Measurements from ENCODE around the gene SPRN.
"Not testable (repeated sequence)": the region's sequence is repeated elsewhere in the genome, so short reads cannot be mapped to it uniquely, and the experiment has no call there.

Gene SPRN

GRCh38 chr10:133429571-133429970 lies 5.1 kb upstream of the SPRN start:
- H3K9me3 Mint-ChIP-seq, H3K4me3 Mint-ChIP-seq, H3K36me3 Mint-ChIP-seq, H3K4me1 Mint-ChIP-seq, H3K27me3 Mint-ChIP-seq, H3K27ac Mint-ChIP-seq: not testable (repeated sequence)

DNA sequence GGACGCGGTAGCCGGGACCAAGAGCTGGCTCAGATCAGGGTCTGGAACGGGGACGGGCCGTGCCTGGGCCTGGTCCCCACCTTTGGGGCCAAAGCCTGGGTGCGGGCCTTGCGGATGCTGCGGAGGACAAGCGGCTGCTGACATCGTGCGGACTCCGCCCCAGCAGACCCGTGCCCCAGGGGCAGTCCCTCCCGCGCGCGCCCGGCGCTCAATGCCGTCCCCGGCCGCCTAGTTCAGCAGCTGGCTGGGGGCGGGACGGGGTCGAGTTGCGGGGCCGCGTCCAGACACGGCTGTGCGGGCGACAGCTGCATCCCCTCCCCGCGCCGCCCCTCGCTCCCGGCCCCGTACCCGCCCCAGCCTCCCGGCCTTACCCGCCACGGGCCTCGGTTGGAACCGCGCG lies 323 bp downstream of the SPRN start:
- not testable (repeated sequence) for H3K27me3 Mint-ChIP-seq, H3K9me3 Mint-ChIP-seq, H3K4me3 Mint-ChIP-seq, H3K36me3 Mint-ChIP-seq, H3K27ac Mint-ChIP-seq, H3K4me1 Mint-ChIP-seq

GRCh38 chr10:133422807-133423771 lies 1.3 kb downstream of the SPRN start:
- H3K4me1 Mint-ChIP-seq, result no peaks in the 10 kb centered on the region
- peak overlapping the region; percentile 23 for H3K27ac Mint-ChIP-seq
- H3K4me3 Mint-ChIP-seq, result peak overlapping the region; percentile 36
- H3K9me3 Mint-ChIP-seq, result no peaks in the 10 kb centered on the region
- no peaks in the 10 kb centered on the region for H3K27me3 Mint-ChIP-seq
- H3K36me3 Mint-ChIP-seq, result peaks cover 2% of the 10 kb centered on the region

- Mint-ChIP-seq H3K36me3 (peaks cover 2% of the 10 kb centered on the region), H3K4me3 (no peak overlapping the region), H3K4me1 (no peaks in the 10 kb centered on the region), H3K27ac (peak overlapping the region; percentile 23), H3K27me3 (no peaks in the 10 kb centered on the region), H3K9me3 (no peaks in the 10 kb centered on the region)
Measured at GRCh38 chr10:133422223-133422806, 2.1 kb downstream of the SPRN start.

DNA sequence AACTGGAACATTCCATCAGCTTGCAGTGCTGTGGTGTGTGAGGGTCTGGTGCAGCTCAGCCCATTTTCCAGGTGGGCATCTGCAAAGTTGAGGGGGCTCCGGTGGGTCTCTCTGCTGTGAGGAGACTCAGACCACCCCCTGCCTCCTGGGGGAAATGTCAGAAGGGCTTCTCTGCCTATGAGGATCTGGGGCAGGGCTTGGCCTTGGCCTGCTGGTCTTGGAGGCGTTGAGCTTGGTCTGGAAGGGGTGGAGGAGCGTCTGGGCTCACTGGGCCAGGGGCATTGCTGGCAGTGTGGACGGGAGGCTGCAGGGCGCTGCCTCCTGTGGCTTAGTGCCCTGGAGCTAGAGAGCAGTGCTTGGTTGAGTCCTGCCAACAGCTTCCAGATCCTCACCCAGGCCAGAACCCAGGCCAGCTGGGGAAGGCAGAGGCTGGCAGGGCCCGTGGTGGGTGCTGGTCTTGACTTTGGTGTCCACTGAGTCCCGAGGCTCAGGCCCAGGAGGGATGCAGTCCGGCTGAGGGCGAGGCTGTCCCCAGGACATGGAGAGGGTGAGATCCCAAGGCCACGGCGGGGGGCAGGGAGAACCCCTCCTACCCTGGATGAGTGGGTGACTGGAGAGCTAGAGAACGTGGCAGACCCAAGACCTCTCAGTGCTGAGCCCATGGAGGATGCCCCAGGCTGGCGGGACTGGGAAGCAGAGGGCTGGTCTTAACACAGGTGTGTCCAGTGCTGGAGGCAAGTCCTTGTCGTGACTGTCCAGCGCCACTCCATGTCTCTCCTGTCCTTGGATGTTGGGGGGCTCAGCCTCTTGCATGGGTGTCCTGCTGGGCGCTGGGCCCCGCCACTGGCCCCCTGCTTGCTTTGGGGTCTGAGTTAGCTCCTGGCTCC lies 2.8 kb downstream of the SPRN start:
- peaks cover 2% of the 10 kb centered on the region for H3K36me3 Mint-ChIP-seq
- H3K27me3 Mint-ChIP-seq, result no peaks in the 10 kb centered on the region
- H3K27ac Mint-ChIP-seq, result no peak overlapping the region
- H3K4me3 Mint-ChIP-seq, result no peak overlapping the region
- H3K4me1 Mint-ChIP-seq, result no peaks in the 10 kb centered on the region
- no peaks in the 10 kb centered on the region for H3K9me3 Mint-ChIP-seq

- H3K4me1 Mint-ChIP-seq, result no peaks in the 10 kb centered on the region
- H3K36me3 Mint-ChIP-seq, result peaks cover 6% of the 10 kb centered on the region
- no peak overlapping the region for H3K4me3 Mint-ChIP-seq
- no peak overlapping the region for H3K27ac Mint-ChIP-seq
- H3K9me3 Mint-ChIP-seq, result no peaks in the 10 kb centered on the region
- H3K27me3 Mint-ChIP-seq, result no peaks in the 10 kb centered on the region
Measured at GRCh38 chr10:133420579-133420978, 3.8 kb downstream of the SPRN start.

DNA sequence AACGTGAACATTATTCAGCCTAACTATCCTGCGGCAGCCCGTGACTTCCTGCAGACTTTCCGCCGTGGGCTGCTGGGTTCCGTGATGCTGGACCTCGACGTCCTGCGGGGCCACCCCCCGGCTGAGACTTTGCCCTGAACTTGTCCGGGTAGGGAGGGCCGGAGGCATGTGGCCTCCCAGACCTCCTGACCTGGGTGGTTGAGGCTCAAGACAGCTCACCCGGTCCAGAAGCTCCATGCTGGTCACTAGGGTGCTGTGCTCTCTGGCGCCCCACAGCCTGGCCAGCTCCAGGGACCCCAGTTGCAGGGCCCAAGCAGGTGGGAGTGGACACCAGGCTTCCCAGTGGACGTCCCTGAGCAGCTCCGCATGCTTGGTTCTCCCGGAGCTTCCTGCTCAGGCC lies 4.4 kb downstream of the SPRN start:
- no peaks in the 10 kb centered on the region for H3K9me3 Mint-ChIP-seq
- no peak overlapping the region for H3K4me3 Mint-ChIP-seq
- no peaks in the 10 kb centered on the region for H3K4me1 Mint-ChIP-seq
- H3K27me3 Mint-ChIP-seq, result no peaks in the 10 kb centered on the region
- H3K36me3 Mint-ChIP-seq, result peaks cover 11% of the 10 kb centered on the region
- no peak overlapping the region for H3K27ac Mint-ChIP-seq

DNA sequence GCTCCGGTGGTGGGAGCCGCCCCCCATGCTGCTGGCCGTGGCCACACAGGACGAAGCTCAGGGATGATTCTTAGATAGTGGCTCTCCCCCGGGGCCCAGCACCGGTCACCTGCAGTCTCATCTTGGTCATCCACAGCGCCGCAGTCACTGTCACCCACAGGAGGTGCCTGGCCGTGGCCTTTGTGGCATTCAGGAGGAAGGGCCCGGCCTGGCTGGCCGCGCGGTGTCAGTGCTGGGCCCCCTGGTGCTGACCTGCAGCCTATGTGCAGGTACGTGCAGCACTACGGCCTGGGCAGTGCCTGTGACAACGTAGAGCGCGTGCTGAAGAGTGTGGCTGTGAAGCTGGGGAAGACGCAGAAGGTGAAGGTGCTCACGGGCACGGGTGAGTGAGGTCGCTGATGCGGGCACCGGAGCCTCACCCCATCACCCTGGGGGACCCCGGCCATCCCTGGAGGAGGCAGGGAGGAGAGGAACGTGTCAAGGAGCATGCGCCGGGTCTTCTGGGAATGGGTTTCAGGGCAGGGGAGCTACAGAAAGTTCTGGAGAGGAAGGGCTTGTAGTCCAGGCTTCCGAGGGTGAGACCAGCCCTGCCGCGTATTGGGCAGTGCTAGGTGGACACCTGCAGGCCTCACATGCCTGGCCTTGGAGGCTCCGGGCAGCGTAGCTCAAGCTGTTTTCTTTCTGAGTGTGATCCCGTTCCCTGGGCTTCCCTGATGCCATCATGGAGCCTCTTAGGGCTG lies 5.0 kb downstream of the SPRN start:
- H3K4me1 Mint-ChIP-seq, result no peaks in the 10 kb centered on the region
- H3K27me3 Mint-ChIP-seq, result no peaks in the 10 kb centered on the region
- no peak overlapping the region for H3K4me3 Mint-ChIP-seq
- H3K9me3 Mint-ChIP-seq, result no peaks in the 10 kb centered on the region
- H3K36me3 Mint-ChIP-seq, result peaks cover 11% of the 10 kb centered on the region
- H3K27ac Mint-ChIP-seq, result no peak overlapping the region

GRCh38 chr10:133418289-133418993 lies 6.0 kb downstream of the SPRN start:
- Mint-ChIP-seq H3K27ac (no peak overlapping the region), H3K4me1 (no peaks in the 10 kb centered on the region), H3K36me3 (peaks cover 13% of the 10 kb centered on the region), H3K4me3 (no peak overlapping the region), H3K27me3 (no peaks in the 10 kb centered on the region), H3K9me3 (peaks cover 3% of the 10 kb centered on the region)

DNA sequence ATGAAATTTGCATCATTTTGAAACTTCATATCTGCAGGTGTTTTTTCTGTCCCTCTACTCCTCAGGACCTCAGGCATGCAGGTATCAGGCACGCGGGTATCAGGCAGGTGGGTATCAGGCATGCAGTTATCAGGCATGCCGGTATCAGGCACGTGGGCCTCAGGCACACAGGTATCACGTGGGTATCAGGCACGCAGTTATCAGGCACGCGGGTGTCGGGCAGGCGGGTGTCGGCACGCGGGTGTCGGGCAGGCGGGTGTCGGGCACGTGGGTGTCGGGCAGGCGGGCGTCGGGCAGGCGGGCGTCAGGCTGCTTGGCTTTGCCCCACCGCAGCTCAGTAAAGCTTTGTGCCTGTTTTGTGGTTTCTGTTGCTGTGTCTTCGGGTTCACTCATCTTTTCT lies 8.7 kb downstream of the SPRN start:
- Mint-ChIP-seq H3K36me3 (peaks cover 36% of the 10 kb centered on the region), H3K27ac (no peak overlapping the region), H3K4me1 (peaks cover 4% of the 10 kb centered on the region), H3K27me3 (no peaks in the 10 kb centered on the region), H3K9me3 (peaks cover 21% of the 10 kb centered on the region), H3K4me3 (no peak overlapping the region)

GRCh38 chr10:133414401-133414800 lies 10.0 kb downstream of the SPRN start:
- peaks cover 22% of the 10 kb centered on the region for H3K9me3 Mint-ChIP-seq
- not testable (repeated sequence) for H3K4me3 Mint-ChIP-seq, H3K27ac Mint-ChIP-seq, H3K27me3 Mint-ChIP-seq, H3K4me1 Mint-ChIP-seq
- peaks cover 46% of the 10 kb centered on the region for H3K36me3 Mint-ChIP-seq

GRCh38 chr10:133412381-133412711 lies 12.1 kb downstream of the SPRN start:
- no peak overlapping the region for H3K4me3 Mint-ChIP-seq
- H3K27ac Mint-ChIP-seq, result no peak overlapping the region
- peaks cover 62% of the 10 kb centered on the region for H3K36me3 Mint-ChIP-seq
- H3K9me3 Mint-ChIP-seq, result peaks cover 22% of the 10 kb centered on the region
- no peaks in the 10 kb centered on the region for H3K27me3 Mint-ChIP-seq
- H3K4me1 Mint-ChIP-seq, result peaks cover 27% of the 10 kb centered on the region

GRCh38 chr10:133411523-133412380 lies 12.7 kb downstream of the SPRN start:
- Mint-ChIP-seq H3K9me3 (peaks cover 22% of the 10 kb centered on the region), H3K27ac (no peak overlapping the region), H3K4me1 (peaks cover 31% of the 10 kb centered on the region), H3K36me3 (peaks cover 65% of the 10 kb centered on the region), H3K27me3 (no peaks in the 10 kb centered on the region), H3K4me3 (no peak overlapping the region)

DNA sequence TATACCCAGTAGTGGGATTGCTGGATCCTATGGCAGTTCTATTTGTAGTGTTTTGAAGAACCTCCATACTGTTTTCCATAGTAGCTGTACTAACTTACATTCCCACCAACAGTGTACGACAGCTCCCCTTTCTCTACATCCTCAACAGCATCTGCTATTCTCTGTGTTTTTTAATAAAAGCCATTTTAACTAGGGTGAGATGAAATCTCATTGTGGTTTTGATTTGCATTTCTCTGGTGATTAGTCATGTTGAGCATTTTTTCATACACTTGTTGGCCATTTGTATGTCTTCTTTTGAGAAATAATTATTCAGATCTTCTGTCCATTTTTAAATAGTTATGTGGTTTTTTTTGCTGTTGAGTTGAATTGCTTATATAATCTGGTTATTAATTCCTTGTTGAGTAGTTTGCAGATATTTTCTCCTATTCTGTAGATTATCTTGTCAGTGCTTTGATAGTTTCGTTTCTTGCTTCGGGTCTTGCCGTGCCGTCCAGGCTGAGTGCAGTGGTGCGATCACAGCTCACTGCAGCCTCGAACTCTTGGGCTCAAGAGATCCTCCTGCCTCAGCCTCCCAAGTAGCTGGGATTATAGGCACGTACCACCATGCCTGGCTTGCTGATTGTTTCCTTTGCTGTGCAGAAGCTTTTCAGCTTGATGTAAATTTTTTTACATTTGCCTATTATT lies 18.4 kb downstream of the SPRN start:
- H3K4me3 Mint-ChIP-seq, result no peak overlapping the region
- H3K4me1 Mint-ChIP-seq, result peaks cover 54% of the 10 kb centered on the region
- H3K27ac Mint-ChIP-seq, result peak overlapping the region; percentile 4
- no peaks in the 10 kb centered on the region for H3K27me3 Mint-ChIP-seq
- H3K36me3 Mint-ChIP-seq, result peaks cover 49% of the 10 kb centered on the region
- H3K9me3 Mint-ChIP-seq, result peaks cover 3% of the 10 kb centered on the region
